DND-41 (cell line): ENCODE measurements around the gene HRAS.

Experiments used
- ATAC-seq: fragments of 200-7000 bp; cut with Tn5 transposase; 3 replicates; pipeline ENCODE4 v1.9.1; 2021; ENCODE audit warnings: low read depth; ENCODE audit not compliant: insufficient read depth
- DNase-seq: peaks from one replicate; pipeline ENCODE4 v3.0.0-alpha.2; 2020
- H2AFZ ChIP-seq: 2 replicates; pipeline ENCODE4 v1.6.0; 2012; ENCODE audit warnings: low read depth, low read length
- H3K27ac ChIP-seq: 2 replicates; pipeline ENCODE4 v1.5.1; 2012; ENCODE audit warnings: low read length, inconsistent platforms
- H3K27me3 ChIP-seq: fragments of 200-600 bp; sonication (generic); 2 replicates; pipeline ENCODE4 v1.6.0; 2012; ENCODE audit warnings: low read length, mild to moderate bottlenecking, inconsistent platforms; ENCODE audit not compliant: insufficient read depth, poor library complexity
- H3K36me3 ChIP-seq: 2 replicates; pipeline ENCODE4 v1.5.1; 2012; ENCODE audit warnings: low read length, inconsistent platforms; ENCODE audit not compliant: insufficient read depth
- H3K4me1 ChIP-seq: 2 replicates; pipeline ENCODE4 v1.5.1; 2012; ENCODE audit warnings: mild to moderate bottlenecking, low read length; ENCODE audit not compliant: insufficient read depth
- H3K4me2 ChIP-seq: 2 replicates; pipeline ENCODE4 v1.6.0; 2012; ENCODE audit warnings: mild to moderate bottlenecking, moderate library complexity, low read length, inconsistent platforms; ENCODE audit not compliant: insufficient read depth
- H3K4me3 ChIP-seq, 2 experiments: fragments of 200-600 bp in 1 of 2; shearing (Covaris generic) in 1 of 2; 2 replicates each; pipeline ENCODE4 v1.5.1; 2012 to 2016; ENCODE audit warnings: inconsistent platforms in 2 of 2, low read length in 2 of 2, mild to moderate bottlenecking in 2 of 2, low read depth in 1 of 2, moderate library complexity in 1 of 2
- H3K79me2 ChIP-seq: 2 replicates; pipeline ENCODE4 v1.6.0; 2012; ENCODE audit warnings: low read length, inconsistent platforms; ENCODE audit not compliant: insufficient read depth
- H3K9ac ChIP-seq: 2 replicates; pipeline ENCODE4 v1.6.0; 2012; ENCODE audit warnings: low read depth, mild to moderate bottlenecking, inconsistent platforms, low read length, moderate library complexity
- H3K9me3 ChIP-seq: 2 replicates; pipeline ENCODE4 v1.5.1; 2012; ENCODE audit warnings: low read length, moderate library complexity, mild to moderate bottlenecking, inconsistent platforms; ENCODE audit not compliant: insufficient read depth, severe bottlenecking
- H4K20me1 ChIP-seq: 2 replicates; pipeline ENCODE4 v1.6.0; 2012; ENCODE audit warnings: low read length; ENCODE audit not compliant: insufficient read depth
- EZH2 ChIP-seq: IDR thresholded peaks from 3 replicates; pipeline ENCODE4 v1.6.1; 2012; ENCODE audit warnings: borderline replicate concordance, low read depth, mild to moderate bottlenecking, moderate library complexity, low read length, inconsistent platforms; ENCODE audit not compliant: severe bottlenecking
- TF ChIP-seq, protein P1 (sequence below): IDR thresholded peaks from 2 replicates; pipeline ENCODE4 v1.5.1; 2012; ENCODE audit warnings: borderline replicate concordance, low read length, moderate library complexity, mild to moderate bottlenecking; ENCODE audit not compliant: poor library complexity, severe bottlenecking; ENCODE audit errors: extremely low read depth

HRAS gene

DNA sequence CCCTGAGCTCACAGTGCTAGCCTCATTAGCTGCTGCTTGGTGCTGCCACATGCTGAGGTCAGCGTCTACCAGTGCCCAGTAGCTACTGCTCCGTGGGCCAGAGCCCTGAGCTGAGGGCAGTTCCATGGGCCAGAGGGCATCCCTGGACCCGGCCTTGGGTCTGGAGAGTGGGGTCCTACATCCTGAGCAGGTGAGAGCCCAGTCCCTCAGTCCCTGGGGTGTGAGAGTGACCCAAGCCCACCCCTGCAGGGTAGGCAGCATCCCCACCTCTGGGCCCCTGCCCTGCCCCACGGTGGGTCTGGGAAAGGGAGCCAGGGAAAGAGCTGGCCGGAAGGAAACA lies 15.3 kb upstream of the HRAS start:
- no peak overlapping the region for H3K9ac ChIP-seq
- DNase-seq (no peak), ATAC-seq (no peak)
- H3K79me2 ChIP-seq = no peaks in the 10 kb centered on the region
- H3K4me1 ChIP-seq = peaks cover 11% of the 10 kb centered on the region
- no peak for TF ChIP-seq EZH2
- TF ChIP-seq, protein P1, sequence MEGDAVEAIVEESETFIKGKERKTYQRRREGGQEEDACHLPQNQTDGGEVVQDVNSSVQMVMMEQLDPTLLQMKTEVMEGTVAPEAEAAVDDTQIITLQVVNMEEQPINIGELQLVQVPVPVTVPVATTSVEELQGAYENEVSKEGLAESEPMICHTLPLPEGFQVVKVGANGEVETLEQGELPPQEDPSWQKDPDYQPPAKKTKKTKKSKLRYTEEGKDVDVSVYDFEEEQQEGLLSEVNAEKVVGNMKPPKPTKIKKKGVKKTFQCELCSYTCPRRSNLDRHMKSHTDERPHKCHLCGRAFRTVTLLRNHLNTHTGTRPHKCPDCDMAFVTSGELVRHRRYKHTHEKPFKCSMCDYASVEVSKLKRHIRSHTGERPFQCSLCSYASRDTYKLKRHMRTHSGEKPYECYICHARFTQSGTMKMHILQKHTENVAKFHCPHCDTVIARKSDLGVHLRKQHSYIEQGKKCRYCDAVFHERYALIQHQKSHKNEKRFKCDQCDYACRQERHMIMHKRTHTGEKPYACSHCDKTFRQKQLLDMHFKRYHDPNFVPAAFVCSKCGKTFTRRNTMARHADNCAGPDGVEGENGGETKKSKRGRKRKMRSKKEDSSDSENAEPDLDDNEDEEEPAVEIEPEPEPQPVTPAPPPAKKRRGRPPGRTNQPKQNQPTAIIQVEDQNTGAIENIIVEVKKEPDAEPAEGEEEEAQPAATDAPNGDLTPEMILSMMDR = no peak
- H3K4me3 ChIP-seq = no peak overlapping the region
- H4K20me1 ChIP-seq = no peaks in the 10 kb centered on the region
- H3K36me3 ChIP-seq = no peaks in the 10 kb centered on the region
- no peak overlapping the region for H3K4me2 ChIP-seq
- H3K27me3 ChIP-seq = no peaks in the 10 kb centered on the region
- H2AFZ ChIP-seq = no peak overlapping the region
- H3K27ac ChIP-seq = no peak overlapping the region
- no peaks in the 10 kb centered on the region for H3K9me3 ChIP-seq

DNA sequence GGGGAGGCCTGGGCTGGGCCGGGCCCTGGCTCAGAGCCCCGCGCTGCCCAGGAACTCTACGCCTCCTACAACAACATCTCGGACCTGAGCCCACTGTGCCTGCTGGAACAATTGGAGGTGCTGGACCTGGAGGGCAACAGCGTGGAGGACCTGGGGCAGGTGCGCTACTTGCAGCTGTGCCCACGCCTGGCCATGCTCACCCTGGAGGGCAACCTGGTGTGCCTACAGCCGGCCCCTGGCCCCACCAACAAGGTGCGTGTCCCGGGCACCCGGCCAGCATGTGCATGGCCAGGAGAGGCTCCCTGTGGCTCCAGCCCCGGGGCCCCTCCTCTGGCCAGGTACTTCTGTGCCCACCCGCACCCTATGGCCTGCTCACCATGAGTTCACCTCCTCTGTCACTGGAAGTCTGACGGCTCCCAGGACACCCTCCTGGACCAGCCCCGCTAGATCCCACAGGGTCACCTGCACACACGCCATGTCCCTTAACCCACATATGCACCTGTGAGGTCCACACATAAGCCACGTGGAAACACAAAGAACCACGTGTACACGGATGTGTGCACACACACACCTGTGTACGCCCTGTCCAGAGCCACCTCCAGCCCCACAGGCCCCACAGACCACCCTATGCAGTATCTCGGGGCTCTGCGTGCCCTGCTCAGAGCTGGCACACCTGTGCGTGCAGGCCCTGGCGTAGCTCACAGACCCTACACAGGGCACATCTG lies 14.8 kb upstream of the HRAS start:
- Histone ChIP-seq H3K36me3 (no peaks in the 10 kb centered on the region), H3K9ac (no peak overlapping the region), H4K20me1 (no peaks in the 10 kb centered on the region), H3K4me3 (no peak overlapping the region), H3K9me3 (no peaks in the 10 kb centered on the region), H3K4me2 (no peak overlapping the region), H3K4me1 (peaks cover 6% of the 10 kb centered on the region), H3K27me3 (no peaks in the 10 kb centered on the region), H3K79me2 (no peaks in the 10 kb centered on the region), H2AFZ (no peak overlapping the region), H3K27ac (no peak overlapping the region)
- no peak for TF ChIP-seq EZH2
- TF ChIP-seq, protein P1 = no peak
- DNase-seq (no peak), ATAC-seq (no peak)

DNA sequence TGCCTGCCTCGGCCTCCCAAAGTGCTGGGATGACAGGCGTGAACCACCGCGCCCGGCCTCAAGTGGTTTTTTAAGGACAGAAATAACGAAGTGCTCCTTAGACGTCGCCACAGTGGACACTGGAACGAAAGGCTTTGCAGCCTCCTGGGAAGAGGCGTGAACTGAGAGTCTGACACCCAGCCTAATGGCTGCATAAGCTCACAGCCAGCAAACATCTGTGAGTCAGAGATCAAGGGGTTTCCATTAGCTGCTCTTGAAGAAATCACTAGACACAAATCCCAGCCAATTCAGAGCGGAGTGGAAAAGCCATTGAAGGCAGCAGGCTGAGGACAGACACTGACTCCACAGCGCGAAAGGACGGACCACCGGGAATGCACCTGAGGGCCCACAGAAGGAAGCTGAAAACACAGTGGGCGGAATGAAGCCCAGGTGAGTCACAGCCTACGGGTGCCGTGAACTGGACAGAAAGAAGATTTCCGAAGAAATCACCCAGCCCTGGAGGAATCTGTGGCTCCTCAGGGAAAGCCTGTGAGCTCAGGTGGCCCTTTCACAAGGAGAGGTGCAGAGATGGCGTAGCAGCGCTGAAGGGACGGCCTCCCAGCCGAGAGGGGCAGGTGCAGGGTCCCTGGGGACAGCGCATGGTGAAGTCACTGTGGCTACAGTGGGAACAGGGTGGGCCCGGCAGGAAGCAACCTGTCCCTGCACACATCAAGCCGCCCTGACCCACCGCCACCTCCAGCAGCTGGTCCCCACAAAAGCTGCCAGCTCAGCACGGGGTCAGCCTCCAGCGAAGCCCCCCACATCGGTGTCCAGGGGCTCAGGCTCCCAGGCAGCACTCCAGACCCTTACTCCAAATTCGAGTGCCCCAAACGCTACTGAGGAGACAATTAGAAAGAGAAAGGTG lies 13.6 kb upstream of the HRAS start:
- no peaks in the 10 kb centered on the region for H3K79me2 ChIP-seq
- H3K4me1 ChIP-seq = no peaks in the 10 kb centered on the region
- H3K4me2 ChIP-seq = no peak overlapping the region
- no peak overlapping the region for H3K27ac ChIP-seq
- ATAC-seq (no peak), DNase-seq (no peak)
- no peaks in the 10 kb centered on the region for H3K36me3 ChIP-seq
- H2AFZ ChIP-seq = no peak overlapping the region
- H3K9me3 ChIP-seq = no peaks in the 10 kb centered on the region
- no peak overlapping the region for H3K4me3 ChIP-seq
- TF ChIP-seq, protein P1 = no peak
- TF ChIP-seq EZH2 = no peak
- no peaks in the 10 kb centered on the region for H4K20me1 ChIP-seq
- no peaks in the 10 kb centered on the region for H3K27me3 ChIP-seq
- H3K9ac ChIP-seq = no peak overlapping the region
